Dendritic cell treated with granulocyte-macrophage colony-stimulating factor and Interleukin-4, amounts not matched to agents 40 ng/mL and 50 ng/mL, for 4 days (primary cell): ENCODE data around the gene TAS2R31.
"Not testable (repeated sequence)": the region's sequence is repeated elsewhere in the genome, so short reads cannot be mapped to it uniquely, and the experiment has no call there.

Experiments used
- H3K27ac Mint-ChIP-seq: one replicate; pipeline ENCODE4 v1.8.0; 2022; ENCODE audit warnings: mild to moderate bottlenecking, mixed read lengths
- H3K27me3 Mint-ChIP-seq: one replicate; pipeline ENCODE4 v1.8.0; 2022; ENCODE audit warnings: mild to moderate bottlenecking, mixed read lengths
- H3K36me3 Mint-ChIP-seq: one replicate; pipeline ENCODE4 v1.8.0; 2022; ENCODE audit warnings: low read depth, mixed read lengths
- H3K4me1 Mint-ChIP-seq: one replicate; pipeline ENCODE4 v1.8.0; 2022; ENCODE audit warnings: low read depth, mixed read lengths
- H3K4me3 Mint-ChIP-seq: one replicate; pipeline ENCODE4 v1.8.0; 2022; ENCODE audit warnings: mild to moderate bottlenecking, moderate library complexity, mixed read lengths
- H3K9me3 Mint-ChIP-seq: one replicate; pipeline ENCODE4 v1.8.0; 2022; ENCODE audit warnings: mixed read lengths
- intact Hi-C: fragments of 100-400 bp; cut with micrococcal nuclease; formaldehyde crosslinking; loops from one replicate; pipeline ENCODE4 v1.15.0; 2022

The TAS2R31 gene

DNA sequence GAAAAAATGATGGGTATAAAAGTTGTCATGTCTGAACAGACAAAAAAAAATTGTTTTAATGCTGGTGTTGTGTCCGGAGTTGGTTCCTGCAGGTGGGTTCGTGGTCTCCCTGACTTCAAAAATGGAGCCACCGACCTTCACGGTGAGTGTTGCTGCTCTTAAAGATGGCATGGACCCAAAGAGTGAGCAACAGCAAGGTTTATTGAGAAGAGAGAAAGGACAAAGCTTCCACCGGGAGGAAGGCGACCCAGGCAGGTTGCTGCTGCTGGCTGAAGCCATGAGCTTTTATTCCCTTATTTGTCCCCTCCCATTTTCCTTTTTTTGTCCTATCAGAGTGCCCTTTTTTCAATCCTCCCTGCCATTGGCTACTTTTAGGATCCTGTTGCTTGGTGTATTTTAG, at the start of gene TAS2R31:
TSS of gene TAS2R31 (minus strand) at position 101 of the 400 bp plus-strand sequence. CDS start at position 29, 72 bp downstream.
- Mint-ChIP-seq H3K4me3 (no peak within 1 kb of the TSS), H3K27ac (no peak within 1 kb of the TSS), H3K27me3 (no peaks in the 10 kb centered on the region), H3K4me1 (no peaks in the 10 kb centered on the region), H3K36me3 (peaks cover 48% of the 10 kb centered on the region), H3K9me3 (peaks cover 8% of the 10 kb centered on the region)
- intact Hi-C loops, result no loop called here

GRCh38 chr12:11078246-11078645, 47.0 kb upstream of the TAS2R31 start:
- Mint-ChIP-seq H3K27ac (no peak overlapping the region), H3K4me1 (no peaks in the 10 kb centered on the region), H3K27me3 (no peaks in the 10 kb centered on the region), H3K9me3 (peaks cover 10% of the 10 kb centered on the region), H3K36me3 (peaks cover 18% of the 10 kb centered on the region), H3K4me3 (no peak overlapping the region)
- intact Hi-C loops, result no loop called here

DNA sequence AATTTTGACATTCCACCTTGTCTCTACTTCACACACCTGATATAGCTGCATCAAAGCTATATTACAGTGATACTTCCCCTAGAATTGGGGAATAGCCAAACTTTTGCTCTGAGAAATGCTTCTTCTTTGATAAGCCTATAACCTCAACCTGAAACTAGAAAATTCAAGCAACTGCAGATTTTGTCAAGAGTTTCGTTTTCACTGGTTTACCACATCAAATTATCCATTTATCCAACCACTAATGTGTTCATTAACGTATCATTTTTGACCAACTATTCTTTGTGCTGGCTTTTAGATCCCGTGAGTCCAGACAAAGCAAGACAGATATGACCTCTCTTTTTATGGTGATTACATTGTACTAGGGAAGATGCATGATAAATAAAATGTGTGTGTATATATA, 44.4 kb upstream of the TAS2R31 start:
- Mint-ChIP-seq H3K27me3 (no peaks in the 10 kb centered on the region), H3K4me1 (no peaks in the 10 kb centered on the region), H3K4me3 (no peak overlapping the region), H3K36me3 (peaks cover 12% of the 10 kb centered on the region), H3K9me3 (peaks cover 1% of the 10 kb centered on the region), H3K27ac (no peak overlapping the region)
- intact Hi-C loops, result no loop called here

DNA sequence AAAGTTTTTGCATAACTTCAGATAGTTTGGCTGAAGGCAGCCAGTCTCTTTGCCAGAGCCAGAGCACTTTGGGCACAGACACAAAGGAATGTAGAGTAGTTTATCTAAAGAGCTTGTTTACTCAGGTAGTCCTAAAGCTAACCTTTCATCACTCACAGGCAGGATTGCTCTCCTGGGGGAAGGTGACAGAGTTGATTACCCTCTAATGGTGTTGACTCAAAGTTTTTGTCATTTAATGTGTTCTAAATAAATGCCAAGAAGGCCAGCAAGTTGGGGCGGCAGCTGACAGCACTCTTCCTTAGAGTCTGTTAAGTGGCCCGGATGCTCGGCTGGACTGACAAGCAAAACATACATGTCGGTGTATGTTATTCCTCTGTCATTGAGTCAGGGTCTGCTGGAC, 40.2 kb upstream of the TAS2R31 start:
- no peak overlapping the region for H3K4me3 Mint-ChIP-seq
- H3K27ac Mint-ChIP-seq, result no peak overlapping the region
- no peaks in the 10 kb centered on the region for H3K4me1 Mint-ChIP-seq
- no peaks in the 10 kb centered on the region for H3K27me3 Mint-ChIP-seq
- intact Hi-C loops, result no loop called here
- H3K9me3 Mint-ChIP-seq, result no peaks in the 10 kb centered on the region
- peaks cover 7% of the 10 kb centered on the region for H3K36me3 Mint-ChIP-seq

DNA sequence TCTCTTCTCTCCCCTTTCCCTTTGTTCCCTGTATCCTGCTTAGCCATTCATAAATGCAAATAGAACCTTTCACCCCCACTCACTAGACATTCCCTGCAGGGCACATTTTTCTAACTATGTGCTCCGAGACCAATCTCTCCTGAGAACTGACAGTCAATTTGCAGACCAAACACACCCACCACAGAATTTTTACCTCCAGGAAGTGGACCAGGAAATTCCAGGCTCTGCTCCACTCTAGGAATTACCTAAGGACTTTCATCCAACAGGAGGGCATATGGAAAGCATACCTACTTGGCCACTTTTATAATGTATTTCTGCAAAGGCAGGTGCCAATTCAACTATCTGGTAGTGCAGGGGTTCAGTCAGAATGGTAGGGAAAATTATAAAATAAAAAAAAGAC, 39.8 kb upstream of the TAS2R31 start:
- Mint-ChIP-seq H3K27ac (no peak overlapping the region), H3K36me3 (peaks cover 7% of the 10 kb centered on the region), H3K4me3 (no peak overlapping the region), H3K27me3 (no peaks in the 10 kb centered on the region), H3K4me1 (no peaks in the 10 kb centered on the region), H3K9me3 (no peaks in the 10 kb centered on the region)
- intact Hi-C loops, result loop anchor here (1.0 kb wide), 1 partner anchor 56 kb away; no protein-coding TSS in a partner anchor

- H3K9me3 Mint-ChIP-seq, result peaks cover 8% of the 10 kb centered on the region
- intact Hi-C loops, result loop anchor here (1.0 kb wide), 1 partner anchor 55 kb away; no protein-coding TSS in a partner anchor
- no peak overlapping the region for H3K27ac Mint-ChIP-seq
- H3K4me3 Mint-ChIP-seq, result no peak overlapping the region
- H3K27me3 Mint-ChIP-seq, result no peaks in the 10 kb centered on the region
- peaks cover 7% of the 10 kb centered on the region for H3K36me3 Mint-ChIP-seq
- no peaks in the 10 kb centered on the region for H3K4me1 Mint-ChIP-seq
Observed at GRCh38 chr12:11069854-11070365, 38.7 kb upstream of the TAS2R31 start.

DNA sequence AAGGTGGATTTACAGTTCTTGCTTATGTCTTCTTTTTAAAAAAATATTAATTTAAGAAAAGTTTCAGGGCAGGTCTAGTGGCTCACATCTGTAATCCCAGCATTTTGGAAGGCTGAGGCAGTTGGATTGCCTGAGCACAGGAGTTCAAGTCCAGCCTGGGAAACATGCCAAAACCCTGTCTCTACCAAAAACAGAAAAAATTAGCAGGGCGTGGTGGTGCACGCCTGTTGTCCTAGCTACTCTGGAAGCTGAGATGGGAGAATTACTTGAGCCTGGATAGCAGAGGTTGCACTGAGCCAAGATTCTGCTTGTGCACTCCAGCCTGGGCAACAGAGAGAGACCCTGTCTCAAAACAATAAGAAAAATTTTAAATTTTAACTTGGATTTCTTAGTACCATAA, 36.3 kb upstream of the TAS2R31 start:
- Mint-ChIP-seq H3K36me3 (no peaks in the 10 kb centered on the region), H3K9me3 (peaks cover 8% of the 10 kb centered on the region), H3K4me1 (peaks cover 5% of the 10 kb centered on the region)

DNA sequence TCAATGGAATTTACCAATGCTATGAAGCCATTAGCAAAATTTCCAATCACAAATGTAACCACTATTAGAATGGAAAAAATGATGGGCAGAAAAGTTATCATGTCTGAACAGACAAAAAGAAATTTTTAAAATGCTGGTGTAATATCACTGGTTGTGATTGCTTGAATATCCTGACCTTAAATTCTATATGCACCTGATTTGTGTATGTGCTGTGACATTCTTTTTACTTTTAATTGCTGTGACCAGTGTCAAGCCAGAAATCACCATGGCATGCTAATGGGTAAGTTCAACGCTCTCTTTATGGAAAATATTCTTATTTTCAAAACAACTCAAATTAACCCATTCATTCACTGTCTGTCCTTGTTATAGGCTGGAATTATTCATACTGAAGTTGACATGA, 31.0 kb upstream of the TAS2R31 start, which contains the start of gene TAS2R46:
TSS of gene TAS2R46 (minus strand) at position 101 of the 400 bp plus-strand sequence. CDS start at position 101, 0 bp downstream.
- H3K4me1 Mint-ChIP-seq, H3K27ac Mint-ChIP-seq, H3K27me3 Mint-ChIP-seq, intact Hi-C loops, H3K36me3 Mint-ChIP-seq, H3K9me3 Mint-ChIP-seq, H3K4me3 Mint-ChIP-seq: not testable (repeated sequence)

More for the DNA sequence above, 36.3 kb upstream of the TAS2R31 start:
- Mint-ChIP-seq H3K27me3 (no peaks in the 10 kb centered on the region), H3K27ac (no peak overlapping the region), H3K4me3 (no peak overlapping the region)
- intact Hi-C loops, result no loop called here

GRCh38 chr12:11059784-11060183, 28.6 kb upstream of the TAS2R31 start:
- intact Hi-C loops, result no loop called here
- Mint-ChIP-seq H3K4me3 (no peak overlapping the region), H3K4me1 (peaks cover 5% of the 10 kb centered on the region), H3K27ac (no peak overlapping the region), H3K27me3 (no peaks in the 10 kb centered on the region), H3K36me3 (no peaks in the 10 kb centered on the region), H3K9me3 (no peaks in the 10 kb centered on the region)

- Mint-ChIP-seq H3K36me3 (no peaks in the 10 kb centered on the region), H3K27ac (no peak overlapping the region), H3K4me1 (peaks cover 5% of the 10 kb centered on the region), H3K4me3 (no peak overlapping the region), H3K27me3 (no peaks in the 10 kb centered on the region), H3K9me3 (no peaks in the 10 kb centered on the region)
- intact Hi-C loops, result no loop called here
Observed at GRCh38 chr12:11059041-11059440, 27.8 kb upstream of the TAS2R31 start.

GRCh38 chr12:11055306-11055705, 24.1 kb upstream of the TAS2R31 start:
- Mint-ChIP-seq H3K36me3 (peaks cover 16% of the 10 kb centered on the region), H3K27me3 (no peaks in the 10 kb centered on the region), H3K9me3 (peaks cover 25% of the 10 kb centered on the region), H3K27ac (no peak overlapping the region), H3K4me1 (no peaks in the 10 kb centered on the region), H3K4me3 (no peak overlapping the region)
- intact Hi-C loops, result loop anchor here (2.0 kb wide), 1 partner anchor 27 kb away; no protein-coding TSS in a partner anchor

DNA sequence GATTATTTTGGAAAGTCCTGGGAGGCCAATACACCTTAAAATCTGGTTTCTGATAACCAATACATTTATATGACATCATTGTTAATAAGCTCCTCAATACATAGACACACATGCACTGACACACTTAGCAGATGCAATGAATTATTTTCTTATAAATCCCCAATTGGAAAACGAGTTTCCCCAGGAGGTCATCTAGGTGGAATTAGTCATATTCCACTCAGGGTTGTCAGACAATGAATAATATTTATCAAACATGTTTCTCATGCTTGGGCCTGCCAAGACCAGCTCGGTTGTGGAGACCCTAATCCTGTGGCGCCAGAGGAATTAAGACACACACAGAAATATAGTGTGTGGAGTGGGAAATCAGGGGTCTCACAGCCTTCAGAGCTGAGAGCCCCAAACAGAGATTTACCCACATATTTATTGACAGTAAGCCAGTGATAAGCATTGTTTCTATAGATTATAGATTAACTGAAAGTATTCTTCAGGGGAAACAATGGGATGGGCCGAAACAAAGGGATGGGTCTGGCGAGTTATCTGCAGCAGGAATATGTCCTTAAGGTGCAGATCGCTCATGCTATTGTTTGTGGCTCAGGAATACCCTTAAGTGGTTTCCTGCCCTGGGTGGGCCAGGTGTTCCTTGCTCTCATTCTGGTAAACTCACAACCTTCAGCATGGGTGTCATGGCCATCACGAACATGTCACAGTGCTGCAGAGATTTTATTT, 18.8 kb upstream of the TAS2R31 start:
- H3K4me1 Mint-ChIP-seq, H3K27ac Mint-ChIP-seq, intact Hi-C loops, H3K4me3 Mint-ChIP-seq, H3K27me3 Mint-ChIP-seq: not testable (repeated sequence)
- Mint-ChIP-seq H3K36me3 (peaks cover 33% of the 10 kb centered on the region), H3K9me3 (peaks cover 36% of the 10 kb centered on the region)

DNA sequence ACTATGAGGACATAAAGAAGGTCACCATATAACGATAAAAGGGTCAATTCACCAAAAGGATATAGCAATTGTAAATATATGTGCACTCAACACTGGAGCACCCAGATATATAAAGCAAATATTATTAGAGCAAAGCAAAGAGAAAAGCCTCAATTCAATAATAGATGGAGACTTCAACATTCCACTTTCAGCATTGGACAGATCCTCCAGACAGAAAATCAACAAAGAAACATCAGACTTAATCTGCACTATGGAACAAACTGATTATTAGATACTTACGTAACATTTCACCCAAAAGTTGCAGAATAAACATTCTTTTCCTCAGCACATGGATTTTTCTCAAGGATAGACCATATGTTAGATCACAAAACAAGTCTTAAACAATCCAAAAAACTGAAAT, 10.2 kb upstream of the TAS2R31 start:
- Mint-ChIP-seq H3K9me3 (peaks cover 17% of the 10 kb centered on the region), H3K36me3 (peaks cover 58% of the 10 kb centered on the region)
- H3K4me1 Mint-ChIP-seq, H3K27me3 Mint-ChIP-seq, H3K27ac Mint-ChIP-seq, intact Hi-C loops, H3K4me3 Mint-ChIP-seq: not testable (repeated sequence)

DNA sequence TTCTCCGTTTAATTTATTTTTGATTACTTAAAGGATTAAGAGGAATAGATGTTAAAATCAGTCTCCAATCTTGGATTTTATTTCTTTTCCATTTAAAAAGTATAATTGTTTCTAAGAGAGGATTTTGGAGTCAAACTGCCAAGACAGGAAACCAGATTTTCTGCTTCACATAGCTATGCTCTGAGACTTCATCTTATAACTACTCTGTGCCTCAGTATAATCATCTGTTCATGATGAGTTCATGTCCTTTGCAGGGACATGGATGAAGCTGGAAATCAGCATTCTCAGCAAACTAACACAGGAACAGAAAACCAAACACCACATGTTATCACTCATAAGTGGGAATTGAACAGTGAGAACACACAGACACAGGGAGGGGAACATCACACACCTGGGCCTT, 9.0 kb upstream of the TAS2R31 start:
- H3K9me3 Mint-ChIP-seq, result peaks cover 15% of the 10 kb centered on the region
- no peak overlapping the region for H3K4me3 Mint-ChIP-seq
- H3K27ac Mint-ChIP-seq, result no peak overlapping the region
- no peaks in the 10 kb centered on the region for H3K4me1 Mint-ChIP-seq
- intact Hi-C loops, result no loop called here
- no peaks in the 10 kb centered on the region for H3K27me3 Mint-ChIP-seq
- H3K36me3 Mint-ChIP-seq, result peaks cover 55% of the 10 kb centered on the region
